Smooth muscle cell (in vitro differentiated cells): ENCODE results near the gene RPH3AL. TPM values are rescaled to one million over a fixed set of nuclear protein-coding genes. Genes with fewer than 3 reads are reported as not detected.

ENCODE experiments used
- DNase-seq: peaks from one replicate; lab custom pipeline; 2025; ENCODE audit not compliant: unreplicated experiment; lab: John Stamatoyannopoulos, UW
- H2AFZ ChIP-seq: fragments of 200-600 bp; sonication (generic); 2 replicates; pipeline ENCODE4 v1.6.0; 2016; ENCODE audit warnings: antibody characterized with exemption, low read depth, mild to moderate bottlenecking
- H3F3A ChIP-seq: fragments of 200-600 bp; sonication (generic); 2 replicates; pipeline ENCODE4 v1.6.0; 2017; ENCODE audit warnings: antibody characterized with exemption, low read depth
- H3K27ac ChIP-seq: fragments of 200-600 bp; sonication (generic); 2 replicates; pipeline ENCODE4 v1.5.1; 2016; ENCODE audit warnings: low read depth, mild to moderate bottlenecking
- H3K27me3 ChIP-seq: fragments of 200-600 bp; sonication (generic); 2 replicates; pipeline ENCODE4 v1.6.1; 2016; ENCODE audit warnings: low read depth, mild to moderate bottlenecking
- H3K36me3 ChIP-seq: fragments of 200-600 bp; sonication (generic); 2 replicates; pipeline ENCODE4 v1.5.1; 2016; ENCODE audit warnings: low read depth
- H3K4me1 ChIP-seq: fragments of 200-600 bp; sonication (generic); 2 replicates; pipeline ENCODE4 v1.5.1; 2016; ENCODE audit warnings: low read depth
- H3K4me2 ChIP-seq: fragments of 200-600 bp; sonication (generic); 2 replicates; pipeline ENCODE4 v1.6.0; 2016; ENCODE audit warnings: mild to moderate bottlenecking
- H3K4me3 ChIP-seq: fragments of 200-600 bp; sonication (generic); 2 replicates; pipeline ENCODE4 v1.5.1; 2016; ENCODE audit warnings: mild to moderate bottlenecking
- H3K79me2 ChIP-seq: fragments of 200-600 bp; sonication (generic); 2 replicates; pipeline ENCODE4 v1.6.0; 2016; ENCODE audit warnings: low read depth, mild to moderate bottlenecking
- H3K9ac ChIP-seq: fragments of 200-600 bp; sonication (generic); 2 replicates; pipeline ENCODE4 v1.6.0; 2016; ENCODE audit warnings: low read depth
- H3K9me3 ChIP-seq: fragments of 200-600 bp; sonication (generic); replicated peaks from 2 replicates; pipeline ENCODE4 v1.5.1; 2016; ENCODE audit warnings: low read depth
- H4K20me1 ChIP-seq: fragments of 200-600 bp; sonication (generic); 2 replicates; pipeline ENCODE4 v1.6.0; 2016; ENCODE audit warnings: low read depth
- CTCF ChIP-seq: fragments of 200-600 bp; sonication (generic); IDR thresholded peaks from 2 replicates; pipeline ENCODE4 v1.5.1; 2017; ENCODE audit warnings: borderline replicate concordance, mild to moderate bottlenecking, antibody characterized with exemption; ENCODE audit not compliant: insufficient read depth, poor library complexity, severe bottlenecking
- WGBS: methylation state at CpG from one replicate; pipeline ENCODE4 v1.1.7; 2016; ENCODE audit warnings: low lambda C conversion rate; 5-methylcytosine and 5-hydroxymethylcytosine counted together
- polyA plus RNA-seq: library from polyadenylated mRNA; unstranded; fragments of >200 nt; fragmentation: Nextera tagmentation; extraction: Ambion mirVana; gene quantifications from 2 replicates; pipeline ENCODE4 v1.2.1, GENCODE V29; 2016
- total RNA-seq: library from RNA; depleted of rRNA; stranded (reverse); fragments of >200 nt; gene quantifications from 2 replicates; pipeline ENCODE4 v1.2.3, GENCODE V29; 2014

RPH3AL gene
- total and polyA plus RNA-seq, 2 experiments from 2014 or later: 1.8 to 3.3 TPM

GRCh38 chr17:185445-186138, 167.0 kb downstream of the RPH3AL start:
- H3F3A ChIP-seq: no peaks in the 10 kb centered on the region
- DNase-seq: no peak
- no peaks in the 10 kb centered on the region for H3K36me3 ChIP-seq
- no peak overlapping the region for H3K4me3 ChIP-seq
- no peak overlapping the region for H3K9ac ChIP-seq
- H3K79me2 ChIP-seq: no peaks in the 10 kb centered on the region
- H3K4me1 ChIP-seq: peaks cover 3% of the 10 kb centered on the region
- TF ChIP-seq CTCF: no peak
- H3K9me3 ChIP-seq: no peaks in the 10 kb centered on the region
- no peak overlapping the region for H2AFZ ChIP-seq
- no peak overlapping the region for H3K4me2 ChIP-seq
- 67% methylated on average over 14 of the region's 14 CpGs for WGBS
- H4K20me1 ChIP-seq: no peaks in the 10 kb centered on the region
- H3K27ac ChIP-seq: no peak overlapping the region
- H3K27me3 ChIP-seq: peaks cover 41% of the 10 kb centered on the region

- Histone ChIP-seq H3K36me3 (no peaks in the 10 kb centered on the region), H4K20me1 (no peaks in the 10 kb centered on the region), H3K79me2 (no peaks in the 10 kb centered on the region), H3K27me3 (peaks cover 59% of the 10 kb centered on the region), H3K27ac (no peak overlapping the region), H3K4me1 (peaks cover 3% of the 10 kb centered on the region), H2AFZ (no peak overlapping the region), H3F3A (no peaks in the 10 kb centered on the region), H3K9me3 (no peaks in the 10 kb centered on the region), H3K4me3 (no peak overlapping the region), H3K4me2 (no peak overlapping the region), H3K9ac (no peak overlapping the region)
- WGBS: 82% methylated on average over 8 of the region's 8 CpGs
- no peak for DNase-seq
- TF ChIP-seq CTCF: no peak
These were observed 169.6 kb downstream of the RPH3AL start for GRCh38 chr17:183021-183420.

GRCh38 chr17:182050-182751, 170.4 kb downstream of the RPH3AL start:
- Histone ChIP-seq H3K27ac (no peak overlapping the region), H3K4me2 (peak overlapping the region; percentile 73), H3K9me3 (no peaks in the 10 kb centered on the region), H3K4me3 (peak overlapping the region; percentile 28), H3K79me2 (no peaks in the 10 kb centered on the region), H3K36me3 (no peaks in the 10 kb centered on the region), H3F3A (no peaks in the 10 kb centered on the region), H2AFZ (no peak overlapping the region), H3K4me1 (peaks cover 3% of the 10 kb centered on the region), H3K27me3 (peaks cover 65% of the 10 kb centered on the region), H3K9ac (no peak overlapping the region), H4K20me1 (no peaks in the 10 kb centered on the region)
- 68% methylated on average over 18 of the region's 18 CpGs for WGBS
- DNase-seq: no peak
- TF ChIP-seq CTCF: no peak
